GF-D8 (cell line): ENCODE results near the gene KCNAB1.

Experiments
- DNase-seq: peaks from one replicate; lab custom pipeline; 2025; lab: John Stamatoyannopoulos, UW

Gene KCNAB1

GRCh38 chr3:156460206-156460611 lies 339.8 kb downstream of the KCNAB1 start:
- no peak for DNase-seq

- no peak for DNase-seq
Measured at GRCh38 chr3:156461889-156462288, 341.5 kb downstream of the KCNAB1 start.

GRCh38 chr3:156463123-156463522 lies 342.7 kb downstream of the KCNAB1 start:
- no peak for DNase-seq

- no peak for DNase-seq
Measured at GRCh38 chr3:156465194-156465593, 344.8 kb downstream of the KCNAB1 start.

- no peak for DNase-seq
Measured at GRCh38 chr3:156469456-156469855, 349.1 kb downstream of the KCNAB1 start.

GRCh38 chr3:156471431-156471830 lies 351.1 kb downstream of the KCNAB1 start:
- DNase-seq: no peak

GRCh38 chr3:156472150-156472549 lies 351.8 kb downstream of the KCNAB1 start:
- DNase-seq: no peak

- no peak for DNase-seq
Measured at GRCh38 chr3:156472684-156473083, 352.3 kb downstream of the KCNAB1 start.

GRCh38 chr3:156473341-156473740 lies 353.0 kb downstream of the KCNAB1 start:
- no peak for DNase-seq

GRCh38 chr3:156474560-156475389 lies 354.4 kb downstream of the KCNAB1 start:
- no peak for DNase-seq

- DNase-seq: no peak
Measured at GRCh38 chr3:156477323-156477722, 356.9 kb downstream of the KCNAB1 start.

- no peak for DNase-seq
Measured at GRCh38 chr3:156478891-156479290, 358.5 kb downstream of the KCNAB1 start.

GRCh38 chr3:156479604-156480003 lies 359.2 kb downstream of the KCNAB1 start:
- no peak for DNase-seq

- DNase-seq: no peak
Measured at GRCh38 chr3:156480949-156481348, 360.6 kb downstream of the KCNAB1 start.

- DNase-seq: no peak
Measured at GRCh38 chr3:156483002-156483401, 362.6 kb downstream of the KCNAB1 start.

GRCh38 chr3:156483426-156483825 lies 363.0 kb downstream of the KCNAB1 start:
- DNase-seq: no peak

- DNase-seq: no peak
Measured at GRCh38 chr3:156483961-156484787, 363.8 kb downstream of the KCNAB1 start.

GRCh38 chr3:156488767-156489166 lies 368.4 kb downstream of the KCNAB1 start:
- no peak for DNase-seq

GRCh38 chr3:156489462-156489911 lies 369.1 kb downstream of the KCNAB1 start:
- no peak for DNase-seq

GRCh38 chr3:156491192-156491591 lies 370.8 kb downstream of the KCNAB1 start:
- DNase-seq: no peak

- no peak for DNase-seq
Measured at GRCh38 chr3:156492801-156493261, 372.5 kb downstream of the KCNAB1 start.

- DNase-seq: no peak
Measured at GRCh38 chr3:156493887-156494286, 373.5 kb downstream of the KCNAB1 start.

GRCh38 chr3:156495816-156496215 lies 375.4 kb downstream of the KCNAB1 start:
- DNase-seq: no peak
